ENCODE results near the gene MAP3K7.

The MAP3K7 gene

GRCh38 chr6:90530882-90531281, 56.0 kb downstream of the MAP3K7 start:
- no peak for DNase-seq (ENCODE audit: low read depth, low spot score)

GRCh38 chr6:90525421-90525820, 61.5 kb downstream of the MAP3K7 start:
- no peak for DNase-seq (ENCODE audit: low read depth, low spot score)

GRCh38 chr6:90523779-90524310, 63.0 kb downstream of the MAP3K7 start:
- DNase-seq (ENCODE audit: low read depth, low spot score) = peak; percentile 11

GRCh38 chr6:90521955-90522354, 64.9 kb downstream of the MAP3K7 start:
- DNase-seq (ENCODE audit: low read depth, low spot score) = no peak

GRCh38 chr6:90516074-90516660, 70.7 kb downstream of the MAP3K7 start:
- no peak for DNase-seq (ENCODE audit: low read depth, low spot score)

GRCh38 chr6:90514496-90514895, 72.4 kb downstream of the MAP3K7 start:
- no peak for DNase-seq (ENCODE audit: low read depth, low spot score)

GRCh38 chr6:90508753-90509152, 78.1 kb downstream of the MAP3K7 start:
- peak; percentile 76 for DNase-seq (ENCODE audit: low read depth, low spot score)

- peak; percentile 58 for DNase-seq (ENCODE audit: low read depth, low spot score)
Measured at GRCh38 chr6:90502866-90503407, 83.9 kb downstream of the MAP3K7 start.

- no peak for DNase-seq (ENCODE audit: low read depth, low spot score)
Measured at GRCh38 chr6:90502381-90502780, 84.5 kb downstream of the MAP3K7 start.

GRCh38 chr6:90500458-90500857, 86.4 kb downstream of the MAP3K7 start:
- peak; percentile 27 for DNase-seq (ENCODE audit: low read depth, low spot score)

GRCh38 chr6:90497411-90497810, 89.5 kb downstream of the MAP3K7 start:
- DNase-seq (ENCODE audit: low read depth, low spot score) = no peak

- peak; percentile 73 for DNase-seq (ENCODE audit: low read depth, low spot score)
Measured at GRCh38 chr6:90496258-90497016, 90.4 kb downstream of the MAP3K7 start.

GRCh38 chr6:90495216-90495817, 91.6 kb downstream of the MAP3K7 start:
- peak; percentile 67 for DNase-seq (ENCODE audit: low read depth, low spot score)

GRCh38 chr6:90494067-90494780, 92.6 kb downstream of the MAP3K7 start:
- DNase-seq (ENCODE audit: low read depth, low spot score) = peak; percentile 71

GRCh38 chr6:90493332-90493731, 93.5 kb downstream of the MAP3K7 start:
- DNase-seq (ENCODE audit: low read depth, low spot score) = no peak

GRCh38 chr6:90492798-90493197, 94.1 kb downstream of the MAP3K7 start:
- DNase-seq (ENCODE audit: low read depth, low spot score) = no peak

GRCh38 chr6:90492369-90492768, 94.5 kb downstream of the MAP3K7 start:
- no peak for DNase-seq (ENCODE audit: low read depth, low spot score)

- no peak for DNase-seq (ENCODE audit: low read depth, low spot score)
Measured at GRCh38 chr6:90490030-90490716, 96.7 kb downstream of the MAP3K7 start.

GRCh38 chr6:90488816-90489215, 98.1 kb downstream of the MAP3K7 start:
- no peak for DNase-seq (ENCODE audit: low read depth, low spot score)

GRCh38 chr6:90485635-90486277, 101.1 kb downstream of the MAP3K7 start:
- DNase-seq (ENCODE audit: low read depth, low spot score) = no peak

GRCh38 chr6:90484903-90485302, 102.0 kb downstream of the MAP3K7 start:
- peak; percentile 90 for DNase-seq (ENCODE audit: low read depth, low spot score)
